ENCODE measurements around the gene FAM117A.

The FAM117A gene
- total RNA-seq, result 58.1 to 76.1 (median 64.6) reads per million in 4 donors

- DNase-seq, result peak; percentile 91 to 99 (median 96)
Measured at GRCh38 chr17:49763735-49764558, at the start of gene FAM117A. FAM117A (minus strand) TSS chr17:49764131; CDS start chr17:49764087, 44 bp downstream.

GRCh38 chr17:49809056-49809455 is 45.1 kb upstream of the FAM117A start:
- DNase-seq, result no peak

GRCh38 chr17:49798738-49799137 is 34.8 kb upstream of the FAM117A start:
- DNase-seq, result no peak

- DNase-seq, result no peak
Measured at GRCh38 chr17:49798182-49798581, 34.3 kb upstream of the FAM117A start.

GRCh38 chr17:49795372-49795771 is 31.4 kb upstream of the FAM117A start:
- DNase-seq, result no peak

- DNase-seq, result no peak
Measured at GRCh38 chr17:49793309-49793708, 29.4 kb upstream of the FAM117A start.

GRCh38 chr17:49789243-49789578 is 25.3 kb upstream of the FAM117A start:
- no peak for DNase-seq

GRCh38 chr17:49788478-49789242 is 24.7 kb upstream of the FAM117A start, which contains the start of gene KAT7:
KAT7 (plus strand) TSS chr17:49788681; CDS start chr17:49788835, 154 bp downstream.
- peak; percentile 97 to 99 (median 98) for DNase-seq

GRCh38 chr17:49787884-49788477 is 24.1 kb upstream of the FAM117A start:
- DNase-seq, result peak in 1 of 5 donors; percentile 40

GRCh38 chr17:49784636-49785035 is 20.7 kb upstream of the FAM117A start:
- no peak for DNase-seq

- no peak for DNase-seq
Measured at GRCh38 chr17:49783791-49784190, 19.9 kb upstream of the FAM117A start.

GRCh38 chr17:49783071-49783715 is 19.3 kb upstream of the FAM117A start:
- DNase-seq, result no peak

GRCh38 chr17:49779739-49780231 is 15.9 kb upstream of the FAM117A start:
- peak in 2 of 5 donors; percentile 8 to 59 for DNase-seq

GRCh38 chr17:49779156-49779738 is 15.3 kb upstream of the FAM117A start:
- no peak for DNase-seq

- DNase-seq, result no peak
Measured at GRCh38 chr17:49777563-49777962, 13.6 kb upstream of the FAM117A start.

- DNase-seq, result no peak
Measured at GRCh38 chr17:49776551-49777300, 12.8 kb upstream of the FAM117A start.

GRCh38 chr17:49775546-49776260 is 11.8 kb upstream of the FAM117A start:
- DNase-seq, result no peak

GRCh38 chr17:49766918-49767530 is 3.1 kb upstream of the FAM117A start:
- no peak for DNase-seq

- DNase-seq, result no peak
Measured at GRCh38 chr17:49764559-49765180, 739 bp upstream of the FAM117A start.

Measured in T-helper 1 cell (primary cell).